ENCODE data around the gene DOCK2. TPM values are rescaled to one million over a fixed set of nuclear protein-coding genes. Genes with fewer than 3 reads are reported as not detected.

The DOCK2 gene
- total and polyA plus RNA-seq, 2 donors (not counting 1 experiment from before 2014, with no cell fraction given) = 112 to 330 TPM

DNA sequence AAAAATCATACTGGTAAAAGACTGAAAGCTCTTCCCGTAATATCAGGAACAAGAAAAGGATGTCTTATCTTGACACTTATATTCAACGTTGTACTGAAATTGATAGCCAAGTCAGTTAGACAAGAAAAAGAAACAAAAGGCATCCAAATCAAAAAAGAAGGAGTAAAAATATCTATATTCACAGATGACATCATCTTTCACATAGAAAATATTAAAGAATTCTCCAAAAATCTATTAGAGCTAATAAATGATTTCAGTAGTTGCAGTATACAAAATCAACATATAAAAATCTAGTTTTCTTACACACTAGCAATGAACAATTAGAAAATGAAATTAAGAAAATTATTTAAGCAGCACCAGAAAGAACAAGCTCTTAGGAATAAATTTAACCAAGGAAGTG lies 29.2 kb upstream of the DOCK2 start:
- no peaks in the 10 kb centered on the region for H3K79me2 ChIP-seq (ENCODE audit: control insufficient read depth, insufficient read depth, low read length)
- no peak for DNase-seq
- no peak for ATAC-seq (ENCODE audit: low read depth)
- peaks cover 0 to 2% of the 10 kb centered on the region in 2 experiments for H3K36me3 ChIP-seq (replicated peaks in 1 of 2; ENCODE audit: control extremely low read depth in 1 of 2, control insufficient read depth in 1 of 2, extremely low read depth in 1 of 2, insufficient read depth in 2 of 2, low read length in 1 of 2)
- Mint-ChIP-seq H3K4me3 (no peak overlapping the region), H3K4me1 (no peaks in the 10 kb centered on the region), H3K27ac (no peak overlapping the region), H3K9me3 (ENCODE audit: insufficient read depth) (peaks cover 12% of the 10 kb centered on the region), H3K27me3 (peaks cover 2% of the 10 kb centered on the region)
- H3K9me3 ChIP-seq (ENCODE audit: control extremely low read depth in 1 of 3, control insufficient read depth in 2 of 3, insufficient read depth in 1 of 3, low read length in 2 of 3) = peaks cover 0 to 9% (median 0%) of the 10 kb centered on the region in 3 donors
- H3K27me3 ChIP-seq (replicated peaks in 1 of 4; ENCODE audit: control extremely low read depth in 1 of 4, control insufficient read depth in 3 of 4, insufficient read depth in 4 of 4, low read length in 3 of 4) = no peaks in the 10 kb centered on the region
- WGBS (ENCODE audit: insufficient coverage) = no CpG with 5 or more reads among the region's 2 CpGs
- no peak overlapping the region for H3K27ac ChIP-seq (ENCODE audit: low read length in 2 of 2)
- ChIA-PET POLR2A (no interaction called here), CTCF (interaction anchor here (1.0 kb wide), 1 partner anchor 26 kb away, joined by 3 read pairs; no protein-coding TSS in a partner anchor)
- H4K20me1 ChIP-seq (ENCODE audit: control insufficient read depth, insufficient read depth, low read length, poor library complexity, severe bottlenecking) = no peaks in the 10 kb centered on the region
- H3K9ac ChIP-seq (ENCODE audit: low read length) = no peak overlapping the region
- no peaks in the 10 kb centered on the region for H3K4me1 ChIP-seq (ENCODE audit: control insufficient read depth in 2 of 2, insufficient read depth in 2 of 2, low read length in 2 of 2)
- no peak overlapping the region for H2AFZ ChIP-seq (ENCODE audit: insufficient read depth, low read depth, low read length, poor library complexity, severe bottlenecking)
- no peak overlapping the region for H3K4me3 ChIP-seq (ENCODE audit: control extremely low read depth in 1 of 5, extremely low read depth in 1 of 5, insufficient read depth in 1 of 5, low read depth in 2 of 5, low read length in 4 of 5)
- TF ChIP-seq, protein P1, sequence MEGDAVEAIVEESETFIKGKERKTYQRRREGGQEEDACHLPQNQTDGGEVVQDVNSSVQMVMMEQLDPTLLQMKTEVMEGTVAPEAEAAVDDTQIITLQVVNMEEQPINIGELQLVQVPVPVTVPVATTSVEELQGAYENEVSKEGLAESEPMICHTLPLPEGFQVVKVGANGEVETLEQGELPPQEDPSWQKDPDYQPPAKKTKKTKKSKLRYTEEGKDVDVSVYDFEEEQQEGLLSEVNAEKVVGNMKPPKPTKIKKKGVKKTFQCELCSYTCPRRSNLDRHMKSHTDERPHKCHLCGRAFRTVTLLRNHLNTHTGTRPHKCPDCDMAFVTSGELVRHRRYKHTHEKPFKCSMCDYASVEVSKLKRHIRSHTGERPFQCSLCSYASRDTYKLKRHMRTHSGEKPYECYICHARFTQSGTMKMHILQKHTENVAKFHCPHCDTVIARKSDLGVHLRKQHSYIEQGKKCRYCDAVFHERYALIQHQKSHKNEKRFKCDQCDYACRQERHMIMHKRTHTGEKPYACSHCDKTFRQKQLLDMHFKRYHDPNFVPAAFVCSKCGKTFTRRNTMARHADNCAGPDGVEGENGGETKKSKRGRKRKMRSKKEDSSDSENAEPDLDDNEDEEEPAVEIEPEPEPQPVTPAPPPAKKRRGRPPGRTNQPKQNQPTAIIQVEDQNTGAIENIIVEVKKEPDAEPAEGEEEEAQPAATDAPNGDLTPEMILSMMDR (IDR thresholded peaks at IDR 0.05) = no peak
- no peak overlapping the region for H3K4me2 ChIP-seq (replicated peaks; ENCODE audit: low read depth, low read length, poor library complexity, severe bottlenecking)
- intact Hi-C loops (cut with micrococcal nuclease) = no loop called here

DNA sequence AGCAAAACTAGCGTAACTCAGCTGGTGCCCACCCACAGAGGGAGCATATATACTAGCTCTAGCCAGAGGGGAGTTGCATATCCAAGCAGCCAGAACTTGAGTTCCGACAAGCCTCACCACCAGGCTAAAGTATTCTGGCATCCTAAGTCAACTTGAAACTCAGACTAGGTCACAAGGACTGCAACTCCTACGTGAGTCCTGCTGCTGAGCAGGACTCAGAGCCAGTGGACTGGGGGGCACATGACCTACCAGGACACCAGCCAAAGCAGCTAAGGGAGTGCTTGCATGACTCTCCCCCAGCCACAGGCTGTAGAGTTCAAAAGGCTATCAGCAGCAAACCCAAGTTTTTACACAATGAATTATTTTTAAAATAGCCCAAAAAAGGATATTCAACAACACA lies 27.4 kb upstream of the DOCK2 start:
- Histone ChIP-seq H3K36me3 (replicated peaks in 1 of 2; ENCODE audit: control extremely low read depth in 1 of 2, control insufficient read depth in 1 of 2, extremely low read depth in 1 of 2, insufficient read depth in 2 of 2, low read length in 1 of 2) (no peaks in the 10 kb centered on the region), H3K27ac (ENCODE audit: low read length in 2 of 2) (no peak overlapping the region), H3K79me2 (ENCODE audit: control insufficient read depth, insufficient read depth, low read length) (no peaks in the 10 kb centered on the region), H3K4me3 (ENCODE audit: control extremely low read depth in 1 of 5, extremely low read depth in 1 of 5, insufficient read depth in 1 of 5, low read depth in 2 of 5, low read length in 4 of 5) (no peak overlapping the region), H3K27me3 (replicated peaks in 1 of 4; ENCODE audit: control extremely low read depth in 1 of 4, control insufficient read depth in 3 of 4, insufficient read depth in 4 of 4, low read length in 3 of 4) (no peaks in the 10 kb centered on the region), H2AFZ (ENCODE audit: insufficient read depth, low read depth, low read length, poor library complexity, severe bottlenecking) (no peak overlapping the region), H3K9me3 (ENCODE audit: control extremely low read depth in 1 of 3, control insufficient read depth in 2 of 3, insufficient read depth in 1 of 3, low read length in 2 of 3) (peaks cover 0 to 9% (median 0%) of the 10 kb centered on the region in 3 donors), H3K4me2 (replicated peaks; ENCODE audit: low read depth, low read length, poor library complexity, severe bottlenecking) (no peak overlapping the region), H3K9ac (ENCODE audit: low read length) (no peak overlapping the region), H3K4me1 (ENCODE audit: control insufficient read depth in 2 of 2, insufficient read depth in 2 of 2, low read length in 2 of 2) (no peaks in the 10 kb centered on the region), H4K20me1 (ENCODE audit: control insufficient read depth, insufficient read depth, low read length, poor library complexity, severe bottlenecking) (no peaks in the 10 kb centered on the region)
- 95% methylated on average over 3 of the region's 3 CpGs for WGBS (ENCODE audit: insufficient coverage)
- TF ChIP-seq EZH2 (IDR thresholded peaks at IDR 0.05; ENCODE audit: borderline replicate concordance, insufficient read depth, low read depth, low read length, poor library complexity, severe bottlenecking) = no peak
- TF ChIP-seq, protein P1 (IDR thresholded peaks at IDR 0.05) = no peak
- Mint-ChIP-seq H3K27ac (no peak overlapping the region), H3K4me3 (no peak overlapping the region), H3K9me3 (ENCODE audit: insufficient read depth) (peaks cover 14% of the 10 kb centered on the region), H3K27me3 (peaks cover 7% of the 10 kb centered on the region), H3K4me1 (no peaks in the 10 kb centered on the region)
- ATAC-seq (ENCODE audit: low read depth) = no peak
- CTCF ChIA-PET = no interaction called here
- POLR2A ChIA-PET = no interaction called here
- intact Hi-C loops (cut with micrococcal nuclease) = no loop called here
- no peak for DNase-seq
